OCI-LY1 (cell line): Measurements from ENCODE around the gene WFDC12.
"Not testable (repeated sequence)": the region's sequence is repeated elsewhere in the genome, so short reads cannot be mapped to it uniquely, and the experiment has no call there.

Experiments used
- H2AFZ ChIP-seq: fragments of 200-600 bp; sonication (generic), shearing (Covaris generic); 2 replicates; pipeline ENCODE4 v1.6.0; 2014; ENCODE audit warnings: antibody characterized with exemption, mild to moderate bottlenecking, low read length
- H3F3A ChIP-seq: fragments of 200-600 bp; sonication (generic), shearing (Covaris generic); 2 replicates; pipeline ENCODE4 v1.6.0; 2014; ENCODE audit warnings: mild to moderate bottlenecking, antibody characterized with exemption, low read length, moderate library complexity; ENCODE audit not compliant: insufficient read depth
- H3K27ac ChIP-seq: fragments of 200-600 bp; sonication (generic); 2 replicates; pipeline ENCODE4 v1.5.1; 2014; ENCODE audit warnings: low read length, mixed run types, mild to moderate bottlenecking, low read depth; ENCODE audit not compliant: poor library complexity, severe bottlenecking
- H3K27me3 ChIP-seq: fragments of 200-600 bp; sonication (generic); 2 replicates; pipeline ENCODE4 v1.6.0; 2014; ENCODE audit warnings: antibody characterized with exemption, mild to moderate bottlenecking, low read length, moderate library complexity; ENCODE audit not compliant: insufficient read depth
- H3K36me3 ChIP-seq: fragments of 200-600 bp; sonication (generic); 2 replicates; pipeline ENCODE4 v1.6.1; 2014; ENCODE audit warnings: mild to moderate bottlenecking, antibody characterized with exemption, low read length, moderate library complexity, mixed read lengths; ENCODE audit not compliant: insufficient read depth
- H3K4me1 ChIP-seq: fragments of 200-600 bp; sonication (generic); 2 replicates; pipeline ENCODE4 v1.5.1; 2014; ENCODE audit warnings: mild to moderate bottlenecking, low read length, moderate library complexity; ENCODE audit not compliant: insufficient read depth, severe bottlenecking
- H3K4me2 ChIP-seq: fragments of 200-600 bp; sonication (generic), shearing (Covaris generic); 2 replicates; pipeline ENCODE4 v1.6.1; 2014; ENCODE audit warnings: low read length
- H3K4me3 ChIP-seq: fragments of 200-600 bp; sonication (generic); 2 replicates; pipeline ENCODE4 v1.5.1; 2014; ENCODE audit warnings: low read length, low read depth, mild to moderate bottlenecking, mixed read lengths; ENCODE audit not compliant: poor library complexity, severe bottlenecking
- H3K79me2 ChIP-seq: fragments of 200-600 bp; shearing (Covaris generic); 2 replicates; pipeline ENCODE4 v1.6.1; 2016; ENCODE audit warnings: mixed run types, low read length, mixed read lengths; ENCODE audit not compliant: insufficient read depth
- H3K9ac ChIP-seq: fragments of 200-600 bp; sonication (generic), shearing (Covaris generic); 2 replicates; pipeline ENCODE4 v1.6.1; 2014; ENCODE audit warnings: mild to moderate bottlenecking, low read length, mixed read lengths
- H3K9me2 ChIP-seq: fragments of 200-600 bp; sonication (generic), shearing (Covaris generic); 2 replicates; pipeline ENCODE4 v1.6.1; 2014; ENCODE audit warnings: low read depth, mild to moderate bottlenecking, low read length, mixed read lengths
- H3K9me3 ChIP-seq: fragments of 200-600 bp; shearing (Covaris generic); 2 replicates; pipeline ENCODE4 v1.6.1; 2014; ENCODE audit warnings: low read length, mixed read lengths
- H4K20me1 ChIP-seq: fragments of 200-600 bp; sonication (generic), shearing (Covaris generic); 2 replicates; pipeline ENCODE4 v1.6.0; 2016; ENCODE audit warnings: mild to moderate bottlenecking, low read length; ENCODE audit not compliant: insufficient read depth
- CTCF ChIP-seq: fragments of 200-600 bp; sonication (generic), shearing (Covaris generic); IDR thresholded peaks from 2 replicates; pipeline ENCODE4 v1.5.1; 2017; ENCODE audit warnings: mild to moderate bottlenecking, antibody characterized with exemption, low read length, moderate library complexity, mixed read lengths
- EZH2 ChIP-seq: fragments of 200-600 bp; sonication (generic), shearing (Covaris generic); IDR thresholded peaks from 2 replicates; pipeline ENCODE4 v1.8.0; 2017; ENCODE audit warnings: borderline replicate concordance, mixed run types, mild to moderate bottlenecking, antibody characterized with exemption, low read length, moderate library complexity, mixed read lengths

Gene WFDC12

GRCh38 chr20:45152405-45152804, 28.1 kb upstream of the WFDC12 start:
- no peaks in the 10 kb centered on the region for H4K20me1 ChIP-seq
- H3K79me2 ChIP-seq = no peaks in the 10 kb centered on the region
- no peak overlapping the region for H3K27ac ChIP-seq
- H3K4me3 ChIP-seq = no peak overlapping the region
- no peaks in the 10 kb centered on the region for H3K9me2 ChIP-seq
- no peaks in the 10 kb centered on the region for H3K9me3 ChIP-seq
- H3K9ac ChIP-seq = no peak overlapping the region
- no peak overlapping the region for H3K4me2 ChIP-seq
- H2AFZ ChIP-seq = no peak overlapping the region
- H3K4me1 ChIP-seq = no peaks in the 10 kb centered on the region
- H3K36me3 ChIP-seq = no peaks in the 10 kb centered on the region
- no peaks in the 10 kb centered on the region for H3F3A ChIP-seq
- H3K27me3 ChIP-seq = 0 out of 2 replicates have a peak, but pooled peaks cover 1% of the 10 kb centered on the region
- TF ChIP-seq EZH2 (no peak), CTCF (no peak)

GRCh38 chr20:45149062-45149461, 24.8 kb upstream of the WFDC12 start:
- Histone ChIP-seq H3K9me2 (no peaks in the 10 kb centered on the region), H3K4me1 (no peaks in the 10 kb centered on the region), H3K4me3 (no peak overlapping the region), H3K79me2 (no peaks in the 10 kb centered on the region), H3K27me3 (no peaks in the 10 kb centered on the region), H4K20me1 (no peaks in the 10 kb centered on the region), H2AFZ (no peak overlapping the region), H3K4me2 (no peak overlapping the region), H3K9ac (no peak overlapping the region), H3K9me3 (no peaks in the 10 kb centered on the region), H3F3A (no peaks in the 10 kb centered on the region), H3K36me3 (no peaks in the 10 kb centered on the region), H3K27ac (no peak overlapping the region)
- TF ChIP-seq EZH2 (no peak), CTCF (no peak)

- TF ChIP-seq CTCF (no peak), EZH2 (no peak)
- H3K9me3 ChIP-seq = no peaks in the 10 kb centered on the region
- H3K79me2 ChIP-seq = no peaks in the 10 kb centered on the region
- H3K9me2 ChIP-seq = no peaks in the 10 kb centered on the region
- no peak overlapping the region for H3K4me2 ChIP-seq
- H3K27ac ChIP-seq = no peak overlapping the region
- H4K20me1 ChIP-seq = no peaks in the 10 kb centered on the region
- H3K27me3 ChIP-seq = no peaks in the 10 kb centered on the region
- no peaks in the 10 kb centered on the region for H3K4me1 ChIP-seq
- H3K4me3 ChIP-seq = no peak overlapping the region
- H2AFZ ChIP-seq = no peak overlapping the region
- H3K36me3 ChIP-seq = no peaks in the 10 kb centered on the region
- H3F3A ChIP-seq = no peaks in the 10 kb centered on the region
- no peak overlapping the region for H3K9ac ChIP-seq
These were observed 16.6 kb upstream of the WFDC12 start for GRCh38 chr20:45140836-45141235.

- H3K4me2 ChIP-seq, H3K4me1 ChIP-seq, H3K27ac ChIP-seq: not testable (repeated sequence)
These were observed 15.6 kb upstream of the WFDC12 start for GRCh38 chr20:45139733-45140375.

More at GRCh38 chr20:45139733-45140375, 15.6 kb upstream of the WFDC12 start:
- H4K20me1 ChIP-seq, H3K4me3 ChIP-seq, H3K79me2 ChIP-seq, H2AFZ ChIP-seq, H3K9ac ChIP-seq, H3F3A ChIP-seq, H3K36me3 ChIP-seq, H3K9me2 ChIP-seq, H3K9me3 ChIP-seq, H3K27me3 ChIP-seq: not testable (repeated sequence)
